ENCODE results near the gene BRD7. TPM values are rescaled to one million over a fixed set of nuclear protein-coding genes. Genes with fewer than 3 reads are reported as not detected.

Gene BRD7
- total and polyA plus RNA-seq, 2 of the 13 experiments (the other 11 are each of a cell fraction or from before 2014, with no cell fraction given), result 82.3 to 149 TPM

- TF ChIP-seq ATF5 (CRISPR knock-in tag; IDR thresholded peaks at IDR 0.05; ENCODE audit: low read depth) (0 out of 2 replicates have a peak, but pooled peaks have one; percentile 62), KLF6 (CRISPR knock-in tag; IDR thresholded peaks at IDR 0.05) (no peak), ZNF33B (CRISPR knock-in tag; IDR thresholded peaks at IDR 0.05) (no peak; the same call in 1 of the 2 replicates), ZHX1 (CRISPR knock-in tag; IDR thresholded peaks at IDR 0.05; ENCODE audit: low read depth) (no peak), ZNF496 (CRISPR knock-in tag; IDR thresholded peaks at IDR 0.05; ENCODE audit: insufficient replicate concordance) (no peak), ZNF589 (CRISPR knock-in tag; conservative IDR thresholded peaks at IDR 0.05) (no peak), CEBPZ (IDR thresholded peaks at IDR 0.05; ENCODE audit: low read length) (no peak), TOE1 (CRISPR knock-in tag; IDR thresholded peaks at IDR 0.05) (no peak), ZNF562 (CRISPR knock-in tag; IDR thresholded peaks at IDR 0.05; ENCODE audit: borderline replicate concordance) (no peak), XRCC5 (optimal IDR thresholded peaks at IDR 0.05; ENCODE audit: low read length) (no peak), AKNA (CRISPR knock-in tag; IDR thresholded peaks at IDR 0.05; ENCODE audit: borderline replicate concordance) (no peak), MED13 (CRISPR knock-in tag; IDR thresholded peaks at IDR 0.05) (no peak), SP1 (IDR thresholded peaks at IDR 0.05) (no peak), SP1 (CRISPR knock-in tag; IDR thresholded peaks at IDR 0.05) (no peak)
- TF ChIP-seq, protein P1, sequence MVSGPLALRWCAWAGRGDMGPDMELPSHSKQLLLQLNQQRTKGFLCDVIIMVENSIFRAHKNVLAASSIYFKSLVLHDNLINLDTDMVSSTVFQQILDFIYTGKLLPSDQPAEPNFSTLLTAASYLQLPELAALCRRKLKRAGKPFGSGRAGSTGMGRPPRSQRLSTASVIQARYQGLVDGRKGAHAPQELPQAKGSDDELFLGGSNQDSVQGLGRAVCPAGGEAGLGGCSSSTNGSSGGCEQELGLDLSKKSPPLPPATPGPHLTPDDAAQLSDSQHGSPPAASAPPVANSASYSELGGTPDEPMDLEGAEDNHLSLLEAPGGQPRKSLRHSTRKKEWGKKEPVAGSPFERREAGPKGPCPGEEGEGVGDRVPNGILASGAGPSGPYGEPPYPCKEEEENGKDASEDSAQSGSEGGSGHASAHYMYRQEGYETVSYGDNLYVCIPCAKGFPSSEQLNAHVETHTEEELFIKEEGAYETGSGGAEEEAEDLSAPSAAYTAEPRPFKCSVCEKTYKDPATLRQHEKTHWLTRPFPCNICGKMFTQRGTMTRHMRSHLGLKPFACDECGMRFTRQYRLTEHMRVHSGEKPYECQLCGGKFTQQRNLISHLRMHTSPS (CRISPR knock-in tag; IDR thresholded peaks at IDR 0.05; ENCODE audit: low read depth), result no peak
Observed at GRCh38 chr16:50297301-50298074, 71.3 kb downstream of the BRD7 start (continued).

Data from HepG2 (cell line).